ENCODE measurements around the gene CRYM.

The CRYM gene

DNA sequence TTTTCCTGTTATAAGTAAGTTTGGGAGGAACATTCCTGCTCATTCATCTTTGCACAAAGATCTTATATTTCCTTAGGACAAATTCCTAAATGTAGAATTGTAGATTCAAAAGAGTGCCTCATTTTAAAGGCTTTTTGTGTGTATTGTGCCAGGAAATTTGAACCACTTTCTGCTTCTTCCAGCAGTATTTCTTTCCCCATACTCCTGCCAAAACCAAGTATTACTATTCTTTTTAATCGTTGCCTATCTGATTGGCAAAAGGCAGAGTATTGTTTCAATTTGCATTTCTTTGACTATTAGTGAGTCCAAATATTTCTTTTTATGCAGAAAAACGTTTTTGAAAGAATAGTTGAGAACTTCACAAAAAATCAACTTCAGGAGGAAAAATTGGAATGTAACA is 35.3 kb downstream of the CRYM start:
- no peak for DNase-seq

DNA sequence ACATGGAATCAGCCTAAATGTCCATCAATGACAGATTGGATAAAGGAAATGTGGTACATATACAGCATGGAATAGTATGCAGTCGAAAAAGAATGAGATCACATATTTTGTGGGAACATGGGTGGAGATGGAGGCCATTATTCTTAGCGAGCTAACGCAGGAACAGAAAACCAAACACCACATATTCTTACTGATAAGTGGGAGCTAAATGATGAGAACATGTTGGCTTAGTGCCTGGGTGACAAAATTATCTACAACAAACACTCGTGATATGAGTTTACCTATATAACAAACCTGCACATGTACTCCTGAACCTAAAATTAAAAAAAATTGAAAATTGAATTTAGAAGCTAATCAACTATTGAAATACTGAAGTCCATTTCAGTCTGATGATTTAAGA is 38.4 kb downstream of the CRYM start:
- DNase-seq: no peak

DNA sequence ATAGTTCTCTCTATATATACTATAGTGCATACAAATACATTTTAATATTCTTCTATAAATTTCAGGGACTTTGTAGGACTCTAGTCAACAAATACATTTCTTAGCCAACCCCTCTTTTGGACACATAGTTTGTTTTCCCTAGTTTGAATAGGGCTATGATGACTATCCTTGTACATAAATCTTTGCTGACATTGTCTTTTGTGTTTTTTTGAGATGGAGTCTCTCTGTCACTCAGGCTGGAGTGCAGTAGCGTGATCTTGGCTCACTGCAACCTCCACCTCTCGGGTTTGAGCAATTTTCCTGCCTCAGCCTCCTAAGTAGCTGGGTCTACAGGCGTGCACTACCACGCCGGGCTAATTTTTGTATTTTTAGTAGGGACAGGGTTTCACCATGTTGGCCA is 41.3 kb downstream of the CRYM start:
- DNase-seq: no peak

DNA sequence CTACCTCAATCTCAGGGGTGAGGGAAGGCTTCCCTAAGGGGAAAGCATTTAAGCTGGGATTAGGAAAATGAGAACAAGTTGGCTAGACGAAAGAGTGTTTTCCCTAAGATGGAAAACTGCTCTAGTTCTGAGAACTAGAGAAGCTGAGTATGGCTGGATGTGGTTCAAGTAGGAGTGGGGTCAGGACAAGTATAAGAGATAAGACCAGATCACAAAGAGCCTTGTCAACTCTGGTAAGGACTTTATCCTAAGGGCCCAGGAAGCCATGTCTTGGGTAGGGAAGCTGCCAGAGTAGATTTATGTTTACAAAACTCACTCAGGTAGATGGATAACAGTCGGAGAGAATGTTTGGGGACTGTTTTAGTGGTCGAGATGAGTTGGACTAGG is 42.9 kb downstream of the CRYM start:
- DNase-seq: no peak

- DNase-seq: no peak
These were observed 44.5 kb downstream of the CRYM start, which contains the start of gene ANKS4B for GRCh38 chr16:21233521-21234150. Gene ANKS4B, plus strand, starts transcription at chr16:21233699. Its CDS starts 39 bp downstream, at chr16:21233738.

GRCh38 chr16:21233045-21233520 is 45.0 kb downstream of the CRYM start:
- DNase-seq: no peak

DNA sequence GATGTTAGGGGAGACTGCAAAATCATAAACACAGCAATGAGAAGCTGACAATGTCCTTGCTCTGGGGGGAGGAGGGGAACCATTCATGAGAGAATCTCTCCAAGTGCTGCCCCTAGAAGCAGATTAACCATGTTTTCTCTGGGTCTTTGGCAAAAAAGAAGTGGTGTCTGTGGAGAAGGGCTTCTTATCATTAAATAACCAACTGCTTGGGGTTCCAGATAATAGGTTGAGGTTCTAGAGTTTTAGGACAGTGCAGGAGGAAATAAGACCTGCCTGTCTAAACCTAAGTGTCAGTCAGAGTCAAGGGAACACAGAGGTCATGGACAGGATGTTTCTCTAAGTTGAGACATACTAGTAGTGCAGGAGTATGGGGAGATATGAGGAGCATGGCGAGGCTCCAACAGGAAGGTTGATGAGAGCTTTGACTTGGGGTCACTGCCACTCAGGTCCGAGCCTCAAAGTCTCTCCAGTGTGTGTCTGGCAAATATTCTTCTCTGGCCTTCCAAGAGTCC is 49.7 kb downstream of the CRYM start:
- no peak for DNase-seq

GRCh38 chr16:21227866-21228265 is 50.2 kb downstream of the CRYM start:
- DNase-seq: no peak

- DNase-seq: no peak
These were observed 51.3 kb downstream of the CRYM start for GRCh38 chr16:21226749-21227148.

- no peak for DNase-seq
These were observed 53.3 kb downstream of the CRYM start for GRCh38 chr16:21224800-21225199.

GRCh38 chr16:21223787-21224186 is 54.3 kb downstream of the CRYM start:
- no peak for DNase-seq

- DNase-seq: no peak
These were observed 55.4 kb downstream of the CRYM start for GRCh38 chr16:21222495-21223337.

GRCh38 chr16:21219551-21219950 is 58.5 kb downstream of the CRYM start:
- DNase-seq: no peak

GRCh38 chr16:21218153-21218552 is 59.9 kb downstream of the CRYM start:
- DNase-seq: no peak

GRCh38 chr16:21217121-21217520 is 61.0 kb downstream of the CRYM start:
- DNase-seq: no peak

DNA sequence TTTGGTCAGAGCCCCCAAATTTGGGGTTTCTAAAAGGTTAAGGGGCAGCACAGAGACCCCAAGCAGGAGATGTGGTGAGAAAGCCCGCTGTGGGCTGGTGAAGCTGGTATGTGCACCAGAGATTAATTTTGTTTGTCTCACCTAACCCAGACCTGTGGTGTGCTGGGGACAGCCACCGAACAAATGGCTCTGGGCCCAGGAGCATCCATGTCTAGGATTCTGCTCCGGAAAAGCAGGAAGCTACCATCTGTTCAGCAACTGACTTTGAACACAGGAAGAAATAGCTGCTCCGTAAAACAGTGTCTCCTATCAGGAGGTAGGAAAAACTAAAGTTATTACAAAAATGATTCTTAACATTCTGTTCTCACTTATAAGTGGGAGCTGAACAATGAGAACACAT is 64.0 kb downstream of the CRYM start:
- DNase-seq: no peak

DNA sequence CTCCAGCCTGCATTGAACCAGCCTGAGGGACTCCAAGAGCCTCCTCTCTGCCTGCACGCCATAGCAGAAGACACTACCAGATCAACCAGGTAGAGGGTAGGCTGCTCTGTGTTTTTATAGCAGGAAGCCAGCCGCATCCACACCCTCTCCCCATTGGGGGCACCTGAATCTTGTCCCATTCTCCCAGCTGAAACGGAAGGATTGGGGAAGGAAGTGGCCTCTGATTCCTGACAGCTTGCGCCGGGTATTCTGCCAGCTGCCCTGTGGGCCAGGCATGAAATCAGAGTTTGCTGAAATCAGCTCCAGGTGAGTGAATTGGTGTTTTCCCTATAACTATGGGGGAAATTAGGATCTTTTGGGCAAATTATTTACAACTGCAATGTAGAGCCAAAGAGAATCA is 66.6 kb downstream of the CRYM start, which contains the start of gene ZP2:
Gene ZP2, minus strand, starts transcription at position 89 of the 400 bp plus-strand sequence. Its CDS starts 27 bp downstream, at position 62.
- DNase-seq: no peak

All from NCI-H1694 (cell line).